Mesenchymal stem cell (in vitro differentiated cells and primary cell): Measurements from ENCODE around the gene GGT6.

ENCODE experiments used
- DNase-seq: peaks from one replicate; pipeline ENCODE4 v3.0.0-alpha.2; 2013
- H2AFZ ChIP-seq: one replicate; pipeline ENCODE4 v1.6.1; 2013; ENCODE audit warnings: low read depth, mild to moderate bottlenecking, control low read depth, inconsistent platforms, low read length, moderate library complexity
- H2AK5ac ChIP-seq: 2 replicates; pipeline ENCODE4 v1.6.1; 2013; ENCODE audit warnings: low read length, moderate library complexity, mild to moderate bottlenecking, inconsistent platforms; ENCODE audit not compliant: severe bottlenecking
- H2BK120ac ChIP-seq: one replicate; pipeline ENCODE4 v1.6.1; 2013; ENCODE audit warnings: low read depth, mild to moderate bottlenecking, inconsistent platforms, low read length, moderate library complexity
- H2BK12ac ChIP-seq, 2 experiments: one replicate each; pipeline ENCODE4 v1.6.1; 2013; ENCODE audit warnings: inconsistent platforms in 2 of 2, low read length in 2 of 2, mild to moderate bottlenecking in 2 of 2, moderate library complexity in 2 of 2, control low read depth in 1 of 2
- H2BK15ac ChIP-seq: one replicate; pipeline ENCODE4 v1.6.1; 2013; ENCODE audit warnings: mild to moderate bottlenecking, low read depth, inconsistent platforms; ENCODE audit not compliant: poor library complexity, severe bottlenecking
- H2BK5ac ChIP-seq: 2 replicates; pipeline ENCODE4 v1.6.1; 2013; ENCODE audit warnings: low read depth, mild to moderate bottlenecking, low read length, control low read depth, inconsistent platforms; ENCODE audit not compliant: poor library complexity, severe bottlenecking
- H3K14ac ChIP-seq, 2 experiments: one replicate each; pipeline ENCODE4 v1.6.1; 2013; ENCODE audit warnings: inconsistent platforms in 2 of 2, low read length in 2 of 2, control low read depth in 1 of 2, mild to moderate bottlenecking in 1 of 2, moderate library complexity in 1 of 2
- H3K18ac ChIP-seq, 2 experiments: one replicate each; pipeline ENCODE4 v1.6.1; 2013; ENCODE audit warnings: inconsistent platforms in 2 of 2, low read length in 2 of 2, control low read depth in 1 of 2, low read depth in 1 of 2, mild to moderate bottlenecking in 1 of 2
- H3K23ac ChIP-seq, 2 experiments: one replicate each; pipeline ENCODE4 v1.6.1; 2013; ENCODE audit warnings: inconsistent platforms in 2 of 2, low read length in 2 of 2, mild to moderate bottlenecking in 2 of 2, moderate library complexity in 2 of 2, control low read depth in 1 of 2
- H3K27ac ChIP-seq: 2 replicates; pipeline ENCODE4 v1.5.1; 2013; ENCODE audit warnings: mild to moderate bottlenecking, moderate library complexity, low read length, control low read depth, inconsistent platforms; ENCODE audit not compliant: poor library complexity, severe bottlenecking
- H3K27me3 ChIP-seq, 2 experiments: 2 replicates each; pipeline versions ENCODE4 v1.6.1 to v1.7.0; 2013; ENCODE audit warnings: low read length in 2 of 2, mild to moderate bottlenecking in 2 of 2, moderate library complexity in 2 of 2, control low read depth in 1 of 2, inconsistent platforms in 1 of 2; ENCODE audit not compliant: control insufficient read depth in 1 of 2, insufficient read depth in 1 of 2
- H3K36me3 ChIP-seq, 2 experiments: 2 replicates each; pipeline versions ENCODE4 v1.6.1 to v1.7.0; 2013; ENCODE audit warnings: low read length in 2 of 2, control low read depth in 1 of 2, inconsistent platforms in 1 of 2, low read depth in 1 of 2, mild to moderate bottlenecking in 1 of 2; ENCODE audit not compliant: insufficient read depth in 2 of 2, control insufficient read depth in 1 of 2
- H3K4ac ChIP-seq, 2 experiments: one replicate each; pipeline ENCODE4 v1.6.1; 2013; ENCODE audit warnings: inconsistent platforms in 2 of 2, low read length in 2 of 2, mild to moderate bottlenecking in 2 of 2, moderate library complexity in 2 of 2, control low read depth in 1 of 2, low read depth in 1 of 2
- H3K4me1 ChIP-seq: 2 replicates; pipeline ENCODE4 v1.6.1; 2013; ENCODE audit warnings: low read depth, low read length, control low read depth; ENCODE audit not compliant: control insufficient read depth, insufficient read depth
- H3K4me2 ChIP-seq: 2 replicates; pipeline ENCODE4 v1.6.1; 2013; ENCODE audit warnings: low read length, mild to moderate bottlenecking, inconsistent platforms; ENCODE audit not compliant: poor library complexity, severe bottlenecking
- H3K4me3 ChIP-seq, 2 experiments: 2 replicates each; pipeline versions ENCODE4 v1.5.1 to v1.7.0; 2013; ENCODE audit warnings: low read length in 2 of 2, mild to moderate bottlenecking in 2 of 2, control low read depth in 1 of 2, low read depth in 1 of 2; ENCODE audit not compliant: insufficient read depth in 1 of 2
- H3K79me1 ChIP-seq: replicated peaks from 2 replicates; pipeline ENCODE4 v1.6.1; 2013; ENCODE audit warnings: mild to moderate bottlenecking, control low read depth, low read length, inconsistent platforms; ENCODE audit not compliant: poor library complexity, severe bottlenecking
- H3K9ac ChIP-seq: 2 replicates; pipeline ENCODE4 v1.7.0; 2013; ENCODE audit warnings: mild to moderate bottlenecking, low read length, moderate library complexity
- H3K9me3 ChIP-seq: 2 replicates; pipeline ENCODE4 v1.7.0; 2013; ENCODE audit warnings: mild to moderate bottlenecking, low read length; ENCODE audit not compliant: control insufficient read depth
- H4K8ac ChIP-seq: one replicate; pipeline ENCODE4 v1.6.1; 2013; ENCODE audit warnings: inconsistent platforms, mild to moderate bottlenecking, low read length, moderate library complexity
- H4K91ac ChIP-seq: one replicate; pipeline ENCODE4 v1.6.1; 2013; ENCODE audit warnings: mild to moderate bottlenecking, low read length, inconsistent platforms
- WGBS: methylation state at CpG from one replicate; pipeline ENCODE4 v1.1.7; 2013; ENCODE audit warnings: mixed read lengths; 5-methylcytosine and 5-hydroxymethylcytosine counted together

The GGT6 gene

DNA sequence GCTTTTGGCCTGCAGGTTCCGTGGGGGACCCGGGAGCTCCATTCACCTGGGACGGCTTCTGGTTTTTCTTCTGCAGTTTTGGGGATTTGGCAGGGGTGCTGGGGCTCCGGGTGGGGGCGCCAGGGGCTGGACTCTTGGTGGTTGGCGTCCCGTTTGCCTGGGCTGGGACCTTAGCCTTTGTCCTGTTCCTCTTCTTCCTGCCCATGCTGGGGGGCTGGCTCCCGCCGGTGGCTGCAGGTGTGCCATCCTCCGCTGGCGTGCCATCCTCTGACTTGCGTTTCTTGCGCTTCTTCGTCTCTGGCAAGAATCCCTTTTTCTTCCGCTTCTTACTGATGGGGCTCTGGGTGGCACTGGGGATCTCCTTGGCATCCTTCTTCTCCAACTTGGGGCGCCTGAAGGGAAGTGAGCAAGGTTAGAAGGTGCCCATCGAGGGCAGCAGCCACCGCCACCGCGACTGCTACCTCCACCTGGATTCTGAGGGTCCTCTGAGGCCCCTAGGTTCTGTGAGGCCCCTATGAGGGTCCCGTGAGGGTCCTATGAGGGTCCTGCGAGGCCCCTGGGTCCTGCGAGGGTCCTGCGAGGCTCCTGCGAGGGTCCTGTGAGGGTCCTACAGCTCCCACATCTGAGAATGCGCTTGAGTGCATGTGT is 20.7 kb downstream of the GGT6 start:
- Histone ChIP-seq H4K91ac (no peak overlapping the region), H2BK5ac (no peak overlapping the region), H3K14ac (no peak overlapping the region), H3K79me1 (peaks cover 1% of the 10 kb centered on the region), H3K36me3 (peaks cover 58 to 81% of the 10 kb centered on the region in 2 experiments), H4K8ac (no peak overlapping the region), H2BK12ac (no peak overlapping the region), H2BK120ac (no peak overlapping the region), H3K4me3 (no peak overlapping the region), H3K4me2 (no peak overlapping the region), H3K9me3 (no peaks in the 10 kb centered on the region), H2AK5ac (no peak overlapping the region), H3K9ac (no peak overlapping the region), H3K27ac (no peak overlapping the region), H2BK15ac (no peak overlapping the region), H3K18ac (no peak overlapping the region), H3K23ac (no peak overlapping the region), H2AFZ (no peak overlapping the region), H3K4ac (no peak overlapping the region), H3K4me1 (peaks cover 19% of the 10 kb centered on the region), H3K27me3 (no peaks in the 10 kb centered on the region)
- DNase-seq: no peak
- 97% methylated on average over 26 of the region's 26 CpGs for WGBS

DNA sequence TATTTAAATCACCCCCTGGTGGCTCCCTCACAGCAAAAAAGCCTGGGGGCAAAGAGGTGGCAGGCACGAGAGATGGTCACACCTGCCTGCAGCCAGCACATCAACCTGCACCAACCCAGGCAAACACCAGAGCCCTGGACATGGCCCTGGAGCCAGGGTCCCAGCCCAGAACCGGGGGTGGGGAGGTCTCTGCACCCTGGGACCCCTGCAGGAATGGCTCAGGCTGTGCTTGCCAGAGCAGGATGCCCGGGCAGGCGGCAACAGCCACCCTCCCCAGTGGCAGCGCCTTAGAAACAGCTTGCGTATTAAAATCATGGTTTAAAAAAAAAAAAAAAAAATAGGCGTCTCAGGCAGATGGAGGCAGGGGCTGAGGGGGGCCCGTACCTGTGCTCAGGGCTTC is 21.4 kb downstream of the GGT6 start:
- H2BK15ac ChIP-seq: no peak overlapping the region
- H3K4me2 ChIP-seq: no peak overlapping the region

DNA sequence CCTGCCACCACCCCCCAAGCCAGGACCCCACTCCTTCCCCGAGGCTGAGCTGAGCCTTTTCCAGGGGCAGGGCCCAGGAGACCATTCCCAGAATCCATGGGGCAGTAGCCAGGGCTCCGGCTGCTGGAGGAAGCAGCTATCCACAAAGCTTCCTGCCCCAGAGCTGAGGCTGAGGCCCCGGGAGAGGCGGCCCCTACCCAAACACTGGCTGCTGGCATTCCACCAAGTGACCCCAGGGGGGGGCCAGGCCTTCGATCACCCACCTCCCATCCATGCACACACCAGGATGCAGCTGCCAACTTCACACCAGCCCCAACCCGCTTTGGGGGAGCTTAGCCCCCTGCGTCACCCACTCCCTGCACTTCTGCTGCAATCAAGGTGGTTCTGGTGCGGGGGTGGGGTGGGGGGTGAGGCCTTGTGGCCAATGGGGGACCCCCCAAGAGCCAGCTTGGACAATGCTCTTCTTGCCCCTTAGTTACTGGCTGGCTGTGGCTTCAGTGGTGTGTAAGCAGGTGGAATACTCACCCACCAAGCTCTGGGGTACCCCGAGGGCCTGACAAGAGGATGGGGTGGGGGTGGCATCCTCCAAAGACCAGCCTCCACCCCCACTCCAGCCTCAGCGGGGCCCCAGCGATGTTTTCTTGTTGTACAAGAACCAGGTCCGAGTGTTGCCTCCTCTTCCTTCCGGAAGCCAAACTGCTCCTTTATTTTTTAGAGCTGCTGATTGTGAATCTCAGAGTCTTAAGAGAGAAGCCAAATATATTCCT is 22.0 kb downstream of the GGT6 start:
- no peak overlapping the region for H3K4ac ChIP-seq
- H2AK5ac ChIP-seq: no peak overlapping the region
- no peak overlapping the region for H2AFZ ChIP-seq
- DNase-seq: no peak
- H2BK15ac ChIP-seq: no peak overlapping the region
- H3K79me1 ChIP-seq: no peaks in the 10 kb centered on the region
- H4K8ac ChIP-seq: no peak overlapping the region
- H2BK120ac ChIP-seq: no peak overlapping the region
- H3K14ac ChIP-seq: no peak overlapping the region
- H3K4me3 ChIP-seq: no peak overlapping the region
- H3K27ac ChIP-seq: no peak overlapping the region
- peaks cover 48 to 73% of the 10 kb centered on the region in 2 experiments for H3K36me3 ChIP-seq
- WGBS: 94% methylated on average over 10 of the region's 13 CpGs
- peaks cover 26% of the 10 kb centered on the region for H3K4me1 ChIP-seq
- H4K91ac ChIP-seq: no peak overlapping the region
- no peaks in the 10 kb centered on the region for H3K9me3 ChIP-seq
- no peak overlapping the region for H2BK5ac ChIP-seq
- no peak overlapping the region for H3K18ac ChIP-seq
- H3K9ac ChIP-seq: no peak overlapping the region
- no peak overlapping the region for H3K4me2 ChIP-seq
- H2BK12ac ChIP-seq: no peak overlapping the region
- H3K23ac ChIP-seq: no peak overlapping the region
- no peaks in the 10 kb centered on the region for H3K27me3 ChIP-seq

More for the DNA sequence above, 21.4 kb downstream of the GGT6 start:
- H4K8ac ChIP-seq: no peak overlapping the region
- H3K9ac ChIP-seq: no peak overlapping the region
- no peak overlapping the region for H3K4ac ChIP-seq
- H2AFZ ChIP-seq: no peak overlapping the region
- H3K79me1 ChIP-seq: peaks cover 1% of the 10 kb centered on the region
- no peak overlapping the region for H3K27ac ChIP-seq
- no peak overlapping the region for H4K91ac ChIP-seq
- H3K14ac ChIP-seq: no peak overlapping the region
- no peak overlapping the region for H2BK120ac ChIP-seq
- H2BK5ac ChIP-seq: no peak overlapping the region
- H3K27me3 ChIP-seq: no peaks in the 10 kb centered on the region
- H3K9me3 ChIP-seq: no peaks in the 10 kb centered on the region
- WGBS: 91% methylated on average over 8 of the region's 8 CpGs
- no peak overlapping the region for H3K18ac ChIP-seq
- H3K4me1 ChIP-seq: peaks cover 23% of the 10 kb centered on the region
- no peak overlapping the region for H2BK12ac ChIP-seq
- peaks cover 54 to 77% of the 10 kb centered on the region in 2 experiments for H3K36me3 ChIP-seq
- no peak overlapping the region for H2AK5ac ChIP-seq
- H3K4me3 ChIP-seq: no peak overlapping the region
- no peak for DNase-seq
- no peak overlapping the region for H3K23ac ChIP-seq

DNA sequence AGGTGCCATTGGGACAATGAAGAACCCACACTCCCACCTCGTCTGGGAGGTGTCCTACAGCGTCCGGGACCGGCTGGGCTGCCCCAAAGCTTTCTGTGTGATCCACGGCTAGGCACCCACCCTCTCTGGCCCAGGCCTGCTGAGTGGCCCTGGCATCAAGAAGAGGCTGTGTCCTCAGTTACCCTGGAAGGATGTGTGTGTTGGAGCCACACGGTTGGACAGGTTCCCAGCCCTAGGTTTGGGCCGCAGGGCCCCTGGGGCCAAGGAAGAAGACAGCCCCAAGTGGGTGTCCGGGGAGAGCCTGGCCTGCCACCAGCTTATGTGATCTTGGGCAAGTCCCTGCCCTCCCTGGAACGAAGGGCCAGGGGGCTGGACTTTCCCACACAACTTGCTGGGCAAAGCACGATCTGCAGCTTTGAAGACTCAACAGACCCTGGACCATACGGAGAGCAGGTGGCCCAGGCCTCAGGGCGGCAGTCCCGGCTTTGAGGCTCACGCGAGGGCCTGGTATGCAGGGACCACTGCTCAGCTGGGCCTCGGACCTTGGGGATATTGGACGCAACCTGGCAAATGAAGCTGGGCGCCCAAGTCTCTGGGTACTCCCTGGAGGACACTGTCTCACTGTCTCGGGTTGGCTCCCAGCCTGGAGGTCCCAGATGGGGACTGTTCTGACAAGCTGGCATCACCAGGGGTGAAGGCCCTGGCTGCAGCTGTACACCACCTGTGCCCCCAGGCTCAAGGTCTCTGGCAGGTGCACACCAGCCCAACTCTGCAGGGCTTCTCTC is 22.7 kb downstream of the GGT6 start:
- H4K91ac ChIP-seq: no peak overlapping the region
- H3K4me3 ChIP-seq: peak overlapping the region in 1 of 2 experiments; percentile 49
- no peak overlapping the region for H3K18ac ChIP-seq
- H3K79me1 ChIP-seq: no peaks in the 10 kb centered on the region
- H2BK12ac ChIP-seq: no peak overlapping the region
- H3K27ac ChIP-seq: no peak overlapping the region
- H3K4ac ChIP-seq: no peak overlapping the region
- peak overlapping the region; percentile 57 for H3K9ac ChIP-seq
- H2BK5ac ChIP-seq: no peak overlapping the region
- DNase-seq: no peak
- H3K23ac ChIP-seq: no peak overlapping the region
- no peak overlapping the region for H2BK15ac ChIP-seq
- no peak overlapping the region for H2BK120ac ChIP-seq
- no peaks in the 10 kb centered on the region for H3K9me3 ChIP-seq
- peaks cover 40 to 73% of the 10 kb centered on the region in 2 experiments for H3K36me3 ChIP-seq
- H2AFZ ChIP-seq: no peak overlapping the region
- H2AK5ac ChIP-seq: no peak overlapping the region
- H3K27me3 ChIP-seq: no peaks in the 10 kb centered on the region
- 97% methylated on average over 19 of the region's 19 CpGs for WGBS
- H3K4me2 ChIP-seq: no peak overlapping the region
- H3K4me1 ChIP-seq: peaks cover 26% of the 10 kb centered on the region
- no peak overlapping the region for H4K8ac ChIP-seq
- H3K14ac ChIP-seq: no peak overlapping the region
